Cardiac muscle cell (in vitro differentiated cells and primary cell): ENCODE data around the gene PIP4K2A. TPM values are rescaled to one million over a fixed set of nuclear protein-coding genes. Genes with fewer than 3 reads are reported as not detected.
A peak's percentile ranks its signal among the peaks of the same experiment; 100 is the strongest.

Experiments
- DNase-seq, 2 donors: peaks; one replicate each; pipeline versions ENCODE4 v3.0.0 to v3.0.0-alpha.2; 2010 to 2017; ENCODE audit warnings: low read depth in 1 of 2, low spot score in 1 of 2
- H3K27ac ChIP-seq: fragments of 200-600 bp; sonication (generic); 2 replicates; pipeline ENCODE4 v1.5.1; 2016
- H3K27me3 ChIP-seq: fragments of 200-600 bp; sonication (generic); 2 replicates; pipeline ENCODE4 v1.6.0; 2016; ENCODE audit warnings: control low read depth
- H3K36me3 ChIP-seq: fragments of 200-600 bp; sonication (generic); 2 replicates; pipeline ENCODE4 v1.5.1; 2016; ENCODE audit warnings: control low read depth
- H3K4me1 ChIP-seq: fragments of 200-600 bp; sonication (generic); 2 replicates; pipeline ENCODE4 v1.8.1; 2017; ENCODE audit warnings: low read depth, mild to moderate bottlenecking, mixed run types
- H3K4me3 ChIP-seq: fragments of 200-600 bp; sonication (generic); 2 replicates; pipeline ENCODE4 v1.5.1; 2016; ENCODE audit warnings: mild to moderate bottlenecking
- H3K9me3 ChIP-seq: fragments of 200-600 bp; sonication (generic); 2 replicates; pipeline ENCODE4 v1.5.1; 2017; ENCODE audit warnings: low read depth, mild to moderate bottlenecking, control low read depth
- polyA plus RNA-seq: library from polyadenylated mRNA; unstranded; fragments of >200 nt; fragmentation: Nextera tagmentation; extraction: Ambion mirVana; gene quantifications from 2 replicates; pipeline ENCODE4 v1.2.1, GENCODE V29; 2016
- total RNA-seq: library from RNA; depleted of rRNA; stranded (reverse); fragments of >200 nt; gene quantifications from 2 replicates; pipeline ENCODE4 v1.2.3, GENCODE V29; 2016
- TF ChIP-seq, protein P1 (sequence below): IDR thresholded peaks from 2 replicates; pipeline ENCODE4 v1.5.1; 2012; ENCODE audit warnings: low read depth, mild to moderate bottlenecking, low read length

The PIP4K2A gene
- total and polyA plus RNA-seq, 2 experiments from 2014 or later: 12.1 to 23.9 TPM

GRCh38 chr10:22609719-22610465 is 104.5 kb downstream of the PIP4K2A start:
- no peaks in the 10 kb centered on the region for H3K27me3 ChIP-seq
- TF ChIP-seq, protein P1, sequence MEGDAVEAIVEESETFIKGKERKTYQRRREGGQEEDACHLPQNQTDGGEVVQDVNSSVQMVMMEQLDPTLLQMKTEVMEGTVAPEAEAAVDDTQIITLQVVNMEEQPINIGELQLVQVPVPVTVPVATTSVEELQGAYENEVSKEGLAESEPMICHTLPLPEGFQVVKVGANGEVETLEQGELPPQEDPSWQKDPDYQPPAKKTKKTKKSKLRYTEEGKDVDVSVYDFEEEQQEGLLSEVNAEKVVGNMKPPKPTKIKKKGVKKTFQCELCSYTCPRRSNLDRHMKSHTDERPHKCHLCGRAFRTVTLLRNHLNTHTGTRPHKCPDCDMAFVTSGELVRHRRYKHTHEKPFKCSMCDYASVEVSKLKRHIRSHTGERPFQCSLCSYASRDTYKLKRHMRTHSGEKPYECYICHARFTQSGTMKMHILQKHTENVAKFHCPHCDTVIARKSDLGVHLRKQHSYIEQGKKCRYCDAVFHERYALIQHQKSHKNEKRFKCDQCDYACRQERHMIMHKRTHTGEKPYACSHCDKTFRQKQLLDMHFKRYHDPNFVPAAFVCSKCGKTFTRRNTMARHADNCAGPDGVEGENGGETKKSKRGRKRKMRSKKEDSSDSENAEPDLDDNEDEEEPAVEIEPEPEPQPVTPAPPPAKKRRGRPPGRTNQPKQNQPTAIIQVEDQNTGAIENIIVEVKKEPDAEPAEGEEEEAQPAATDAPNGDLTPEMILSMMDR: no peak

DNA sequence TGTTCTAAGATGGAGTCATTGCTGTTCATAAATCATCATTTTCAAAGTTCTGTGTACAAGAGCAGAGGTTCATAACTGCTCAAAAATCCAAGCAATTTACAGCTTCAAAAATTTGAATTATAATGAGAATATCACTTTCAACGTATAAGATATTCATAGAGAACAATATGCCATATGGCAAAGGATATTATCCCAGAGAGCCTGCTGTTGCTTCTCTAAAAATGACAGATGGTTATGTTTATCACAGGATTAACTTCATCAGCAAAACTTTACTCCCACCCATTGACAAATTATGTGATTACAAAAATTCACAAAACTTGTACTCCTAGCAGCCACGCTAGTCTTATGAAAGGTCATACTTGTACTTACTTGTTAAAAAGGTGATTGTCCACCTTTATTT is 105.1 kb downstream of the PIP4K2A start:
- no peak for DNase-seq
- Histone ChIP-seq H3K4me3 (no peak overlapping the region), H3K27ac (no peak overlapping the region), H3K9me3 (no peaks in the 10 kb centered on the region), H3K4me1 (peaks cover 32% of the 10 kb centered on the region), H3K36me3 (no peaks in the 10 kb centered on the region), H3K27me3 (no peaks in the 10 kb centered on the region)
- TF ChIP-seq, protein P1: no peak

More at GRCh38 chr10:22609719-22610465, 104.5 kb downstream of the PIP4K2A start:
- peaks cover 28% of the 10 kb centered on the region for H3K4me1 ChIP-seq
- H3K27ac ChIP-seq: no peak overlapping the region
- no peak for DNase-seq
- H3K9me3 ChIP-seq: no peaks in the 10 kb centered on the region
- H3K4me3 ChIP-seq: no peak overlapping the region
- no peaks in the 10 kb centered on the region for H3K36me3 ChIP-seq

- Histone ChIP-seq H3K27ac (no peak overlapping the region), H3K36me3 (no peaks in the 10 kb centered on the region), H3K4me3 (no peak overlapping the region), H3K27me3 (no peaks in the 10 kb centered on the region), H3K4me1 (peaks cover 24% of the 10 kb centered on the region), H3K9me3 (no peaks in the 10 kb centered on the region)
- TF ChIP-seq, protein P1: no peak
- peak in 1 of 2 donors; percentile 54 for DNase-seq
Observed at GRCh38 chr10:22607261-22607660, 107.1 kb downstream of the PIP4K2A start.

- H3K27ac ChIP-seq: no peak overlapping the region
- peak in 1 of 2 donors; percentile 39 for DNase-seq
- H3K4me1 ChIP-seq: peaks cover 24% of the 10 kb centered on the region
- no peak overlapping the region for H3K4me3 ChIP-seq
- no peaks in the 10 kb centered on the region for H3K27me3 ChIP-seq
- TF ChIP-seq, protein P1: no peak
- H3K9me3 ChIP-seq: no peaks in the 10 kb centered on the region
- no peaks in the 10 kb centered on the region for H3K36me3 ChIP-seq
Observed at GRCh38 chr10:22606164-22606614, 108.2 kb downstream of the PIP4K2A start.

DNA sequence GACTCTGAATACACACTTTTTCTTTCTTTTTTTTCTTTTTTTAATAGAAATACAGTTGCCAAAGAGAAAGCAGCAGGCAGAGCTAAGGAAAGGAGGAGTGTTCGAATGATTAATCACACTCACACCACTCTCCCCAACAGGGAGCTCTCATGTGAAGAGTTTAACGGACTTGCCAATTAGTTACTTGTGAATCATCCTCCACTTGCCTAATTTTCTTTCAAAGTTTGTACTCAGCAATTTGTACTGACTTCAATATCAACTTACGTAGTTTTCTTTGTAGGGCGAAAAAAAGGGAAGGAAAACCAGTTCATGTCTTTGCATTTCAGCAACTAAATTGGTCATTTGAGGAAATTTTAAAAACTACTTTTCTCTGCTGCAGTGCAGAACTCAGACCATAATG is 109.2 kb downstream of the PIP4K2A start:
- Histone ChIP-seq H3K27ac (peak overlapping the region; percentile 6), H3K9me3 (no peaks in the 10 kb centered on the region), H3K4me1 (peaks cover 24% of the 10 kb centered on the region), H3K36me3 (no peaks in the 10 kb centered on the region), H3K27me3 (no peaks in the 10 kb centered on the region), H3K4me3 (no peak overlapping the region)
- peak in 1 of 2 donors; percentile 88 for DNase-seq
- TF ChIP-seq, protein P1: no peak
